Neural cell (in vitro differentiated cells): ENCODE data around the gene KRTAP10-4.

Source experiments
- EP300 ChIP-seq: fragments of 450-650 bp; conservative IDR thresholded peaks from 2 replicates; pipeline ENCODE4 v1.6.1; 2014; ENCODE audit warnings: antibody characterized with exemption, mild to moderate bottlenecking, moderate library complexity; ENCODE audit not compliant: poor library complexity, severe bottlenecking
- EZH2 ChIP-seq: fragments of 200-600, 300-800 bp; shearing (Covaris generic), sonication (generic); IDR thresholded peaks from 2 replicates; pipeline ENCODE4 v1.6.1; 2014; ENCODE audit warnings: antibody characterized with exemption, low read length, borderline replicate concordance, mild to moderate bottlenecking; ENCODE audit not compliant: insufficient read depth, poor library complexity, severe bottlenecking
- POLR2AphosphoS5 ChIP-seq: IDR thresholded peaks from 2 replicates; pipeline ENCODE4 v1.6.1; 2012
- SMC3 ChIP-seq: fragments of 450-650 bp; conservative IDR thresholded peaks from 2 replicates; pipeline ENCODE4 v1.6.1; 2014; ENCODE audit warnings: antibody characterized with exemption, mild to moderate bottlenecking, moderate library complexity; ENCODE audit not compliant: poor library complexity
- TAF1 ChIP-seq: IDR thresholded peaks from 2 replicates; pipeline ENCODE4 v1.6.1; 2012; ENCODE audit warnings: low read depth
- TF ChIP-seq, protein P1 (sequence below): fragments of 450-650 bp; IDR thresholded peaks from 2 replicates; pipeline ENCODE4 v1.5.1; 2014; ENCODE audit warnings: antibody characterized with exemption, mild to moderate bottlenecking, moderate library complexity; ENCODE audit not compliant: poor library complexity, severe bottlenecking
- TF ChIP-seq, protein P2 (sequence below): IDR thresholded peaks from 2 replicates; pipeline ENCODE4 v1.6.1; 2012; ENCODE audit warnings: borderline replicate concordance

DNA sequence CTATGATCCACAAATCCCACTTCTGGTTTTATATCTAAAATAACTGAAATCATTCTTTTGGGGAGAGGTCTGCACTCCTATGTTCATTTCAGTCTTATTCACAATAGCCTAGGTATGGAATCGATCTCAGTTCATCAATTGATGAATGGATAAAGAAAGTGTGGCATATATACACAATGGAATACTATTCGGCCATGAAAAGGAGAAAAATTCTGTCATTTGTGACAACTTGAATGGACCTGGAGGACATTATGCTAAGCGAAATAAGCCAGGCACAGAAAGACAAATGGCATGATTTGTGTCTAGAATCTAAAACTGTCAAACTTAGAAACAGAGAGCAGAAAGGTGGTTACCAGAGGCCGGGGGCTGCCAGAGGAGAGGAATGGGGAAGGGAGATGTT, 33.0 kb downstream of the KRTAP10-4 start:
- TF ChIP-seq SMC3 (no peak), EP300 (no peak), EZH2 (no peak), TAF1 (no peak), POLR2AphosphoS5 (no peak)
- TF ChIP-seq, protein P1, sequence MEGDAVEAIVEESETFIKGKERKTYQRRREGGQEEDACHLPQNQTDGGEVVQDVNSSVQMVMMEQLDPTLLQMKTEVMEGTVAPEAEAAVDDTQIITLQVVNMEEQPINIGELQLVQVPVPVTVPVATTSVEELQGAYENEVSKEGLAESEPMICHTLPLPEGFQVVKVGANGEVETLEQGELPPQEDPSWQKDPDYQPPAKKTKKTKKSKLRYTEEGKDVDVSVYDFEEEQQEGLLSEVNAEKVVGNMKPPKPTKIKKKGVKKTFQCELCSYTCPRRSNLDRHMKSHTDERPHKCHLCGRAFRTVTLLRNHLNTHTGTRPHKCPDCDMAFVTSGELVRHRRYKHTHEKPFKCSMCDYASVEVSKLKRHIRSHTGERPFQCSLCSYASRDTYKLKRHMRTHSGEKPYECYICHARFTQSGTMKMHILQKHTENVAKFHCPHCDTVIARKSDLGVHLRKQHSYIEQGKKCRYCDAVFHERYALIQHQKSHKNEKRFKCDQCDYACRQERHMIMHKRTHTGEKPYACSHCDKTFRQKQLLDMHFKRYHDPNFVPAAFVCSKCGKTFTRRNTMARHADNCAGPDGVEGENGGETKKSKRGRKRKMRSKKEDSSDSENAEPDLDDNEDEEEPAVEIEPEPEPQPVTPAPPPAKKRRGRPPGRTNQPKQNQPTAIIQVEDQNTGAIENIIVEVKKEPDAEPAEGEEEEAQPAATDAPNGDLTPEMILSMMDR, result no peak
- TF ChIP-seq, protein P2, sequence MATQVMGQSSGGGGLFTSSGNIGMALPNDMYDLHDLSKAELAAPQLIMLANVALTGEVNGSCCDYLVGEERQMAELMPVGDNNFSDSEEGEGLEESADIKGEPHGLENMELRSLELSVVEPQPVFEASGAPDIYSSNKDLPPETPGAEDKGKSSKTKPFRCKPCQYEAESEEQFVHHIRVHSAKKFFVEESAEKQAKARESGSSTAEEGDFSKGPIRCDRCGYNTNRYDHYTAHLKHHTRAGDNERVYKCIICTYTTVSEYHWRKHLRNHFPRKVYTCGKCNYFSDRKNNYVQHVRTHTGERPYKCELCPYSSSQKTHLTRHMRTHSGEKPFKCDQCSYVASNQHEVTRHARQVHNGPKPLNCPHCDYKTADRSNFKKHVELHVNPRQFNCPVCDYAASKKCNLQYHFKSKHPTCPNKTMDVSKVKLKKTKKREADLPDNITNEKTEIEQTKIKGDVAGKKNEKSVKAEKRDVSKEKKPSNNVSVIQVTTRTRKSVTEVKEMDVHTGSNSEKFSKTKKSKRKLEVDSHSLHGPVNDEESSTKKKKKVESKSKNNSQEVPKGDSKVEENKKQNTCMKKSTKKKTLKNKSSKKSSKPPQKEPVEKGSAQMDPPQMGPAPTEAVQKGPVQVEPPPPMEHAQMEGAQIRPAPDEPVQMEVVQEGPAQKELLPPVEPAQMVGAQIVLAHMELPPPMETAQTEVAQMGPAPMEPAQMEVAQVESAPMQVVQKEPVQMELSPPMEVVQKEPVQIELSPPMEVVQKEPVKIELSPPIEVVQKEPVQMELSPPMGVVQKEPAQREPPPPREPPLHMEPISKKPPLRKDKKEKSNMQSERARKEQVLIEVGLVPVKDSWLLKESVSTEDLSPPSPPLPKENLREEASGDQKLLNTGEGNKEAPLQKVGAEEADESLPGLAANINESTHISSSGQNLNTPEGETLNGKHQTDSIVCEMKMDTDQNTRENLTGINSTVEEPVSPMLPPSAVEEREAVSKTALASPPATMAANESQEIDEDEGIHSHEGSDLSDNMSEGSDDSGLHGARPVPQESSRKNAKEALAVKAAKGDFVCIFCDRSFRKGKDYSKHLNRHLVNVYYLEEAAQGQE, result no peak
